HG03097 (cell line): ENCODE results near the gene CIDEA.

Source experiments
- ATAC-seq: cut with Tn5 transposase; IDR thresholded peaks from one replicate; pipeline ENCODE4 v1.9.1; 2021; ENCODE audit not compliant: unreplicated experiment, low FRiP score

The CIDEA gene

GRCh38 chr18:12296087-12296403 lies 41.9 kb downstream of the CIDEA start:
- ATAC-seq = no peak

GRCh38 chr18:12296457-12296856 lies 42.3 kb downstream of the CIDEA start:
- no peak for ATAC-seq

- ATAC-seq = no peak
Observed at GRCh38 chr18:12299862-12300261, 45.7 kb downstream of the CIDEA start.

- ATAC-seq = no peak
Observed at GRCh38 chr18:12301263-12302005, 47.3 kb downstream of the CIDEA start.

- no peak for ATAC-seq
Observed at GRCh38 chr18:12302391-12303147, 48.4 kb downstream of the CIDEA start.

GRCh38 chr18:12304351-12305210 lies 50.4 kb downstream of the CIDEA start:
- no peak for ATAC-seq

GRCh38 chr18:12305211-12305610 lies 51.0 kb downstream of the CIDEA start:
- no peak for ATAC-seq

- no peak for ATAC-seq
Observed at GRCh38 chr18:12305930-12306629, 51.9 kb downstream of the CIDEA start.

GRCh38 chr18:12306752-12307700 lies 52.9 kb downstream of the CIDEA start:
- ATAC-seq = no peak

- peak; percentile 57 for ATAC-seq
Observed at GRCh38 chr18:12307701-12308385, 53.7 kb downstream of the CIDEA start, which contains the start of gene TUBB6. TSS of gene TUBB6 (plus strand) at chr18:12308241. CDS start at chr18:12308293, 52 bp downstream.

GRCh38 chr18:12308386-12309100 lies 54.4 kb downstream of the CIDEA start:
- ATAC-seq = peak; percentile 47

GRCh38 chr18:12309683-12310198 lies 55.6 kb downstream of the CIDEA start:
- ATAC-seq = no peak

- ATAC-seq = no peak
Observed at GRCh38 chr18:12310762-12311161, 56.6 kb downstream of the CIDEA start.

GRCh38 chr18:12312976-12313375 lies 58.8 kb downstream of the CIDEA start:
- no peak for ATAC-seq

- ATAC-seq = no peak
Observed at GRCh38 chr18:12313530-12314245, 59.5 kb downstream of the CIDEA start.

GRCh38 chr18:12314591-12315305 lies 60.6 kb downstream of the CIDEA start:
- ATAC-seq = no peak

GRCh38 chr18:12315490-12315889 lies 61.3 kb downstream of the CIDEA start:
- no peak for ATAC-seq
